ENCODE data around the gene CLIC4.

GRCh38 chr1:24865587-24865986 is 120.3 kb downstream of the CLIC4 start:
- TF ChIP-seq CTCF (conservative IDR thresholded peaks at IDR 0.05) = no peak
- TF ChIP-seq EZH2 (IDR thresholded peaks at IDR 0.05; ENCODE audit: low read depth) = no peak
